ENCODE data around the gene TMEM238.
A peak's percentile ranks its signal among the peaks of the same experiment; 100 is the strongest.

Gene TMEM238

DNA sequence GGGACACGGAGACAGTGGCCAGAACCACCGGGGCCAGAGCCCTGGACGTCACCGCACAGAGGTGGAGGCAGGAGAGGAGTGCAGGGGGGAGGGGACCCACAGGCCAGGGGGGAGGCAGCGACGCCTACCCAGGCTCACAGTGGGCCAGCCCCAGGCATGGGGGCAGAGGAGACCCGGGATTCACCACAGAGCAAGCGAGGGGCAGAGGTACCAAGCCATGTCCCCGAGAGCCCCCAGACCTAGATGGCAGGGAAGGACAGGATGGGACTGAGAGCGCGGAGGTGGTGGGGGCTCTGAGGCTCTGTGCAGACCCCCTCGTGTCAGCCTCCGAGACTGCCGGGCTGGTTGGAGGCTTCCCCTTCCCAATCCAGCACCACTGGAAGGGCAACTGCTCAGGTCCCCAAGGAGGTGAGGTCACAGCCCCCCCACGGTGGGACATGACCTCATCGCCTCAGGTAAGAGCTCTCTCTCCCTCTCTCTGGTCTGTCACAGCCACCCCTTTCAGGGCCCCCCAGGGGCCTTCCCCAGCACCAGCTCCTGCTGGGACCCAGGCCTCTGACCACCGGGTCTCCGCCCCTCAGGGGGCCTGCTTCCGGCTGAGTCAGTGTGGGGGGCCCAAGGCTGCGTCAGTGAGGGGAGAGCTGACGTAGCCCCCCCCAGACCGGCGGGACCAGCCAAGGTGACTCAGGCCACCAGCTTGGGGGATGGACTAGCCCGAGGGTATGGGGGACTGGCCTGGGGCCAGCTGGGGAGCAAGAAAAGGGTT lies 11.6 kb downstream of the TMEM238 start:
- no peaks in the 10 kb centered on the region for H3K9me3 ChIP-seq (ENCODE audit: control insufficient read depth, low read depth, low read length)
- no peak overlapping the region for H3K4me3 ChIP-seq (ENCODE audit: low read length)
- H3K27ac ChIP-seq (ENCODE audit: low read length) = no peak overlapping the region
- H3K36me3 ChIP-seq (ENCODE audit: control insufficient read depth, low read depth, low read length) = no peaks in the 10 kb centered on the region
- no peak overlapping the region for H3K9ac ChIP-seq (ENCODE audit: low read length)
- H3K4me1 ChIP-seq (ENCODE audit: control insufficient read depth, low read depth, low read length) = peaks cover 19% of the 10 kb centered on the region
- H3K27me3 ChIP-seq (ENCODE audit: control insufficient read depth, insufficient read depth, low read length) = peaks cover 53% of the 10 kb centered on the region

DNA sequence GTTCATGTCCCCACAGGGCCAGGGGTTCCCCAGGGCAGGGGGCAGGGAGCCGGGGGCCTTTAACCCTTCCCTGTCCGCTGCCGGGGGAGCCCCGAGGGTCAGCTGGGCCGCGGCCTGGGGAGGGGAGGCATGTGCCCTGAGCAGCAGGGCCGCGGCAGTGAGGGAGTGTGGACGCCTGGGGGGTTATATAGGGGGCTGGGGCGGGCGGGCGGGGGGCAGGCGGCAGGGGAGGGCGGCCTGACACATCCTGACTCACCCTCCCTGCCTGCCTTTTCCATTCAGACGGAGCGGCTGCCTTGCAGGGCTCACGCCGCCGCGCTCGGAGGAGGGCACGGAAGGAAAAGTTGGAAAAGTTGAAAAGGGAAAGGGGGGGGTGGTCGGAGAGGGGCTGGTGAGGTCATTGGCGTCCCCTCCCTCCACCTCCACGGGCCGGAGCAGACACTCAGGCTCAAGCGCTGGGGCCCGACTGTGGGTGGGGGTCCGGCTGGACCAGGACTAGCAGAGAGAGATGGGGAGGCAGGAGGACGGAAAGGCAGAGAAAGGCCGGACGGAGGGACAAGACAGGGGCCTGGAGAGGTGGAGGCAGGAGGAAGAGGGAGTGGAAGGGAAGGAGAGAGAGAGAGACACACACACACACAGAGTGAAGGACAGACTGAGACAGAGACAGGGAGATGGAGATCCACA lies 13.6 kb downstream of the TMEM238 start, which contains the start of gene IL11:
Gene IL11, minus strand, starts transcription at position 159 of the 684 bp plus-strand sequence. Its CDS starts 153 bp downstream, at position 6.
- Histone ChIP-seq H3K27me3 (ENCODE audit: control insufficient read depth, insufficient read depth, low read length) (peaks cover 46% of the 10 kb centered on the region), H3K9me3 (ENCODE audit: control insufficient read depth, low read depth, low read length) (no peaks in the 10 kb centered on the region), H3K36me3 (ENCODE audit: control insufficient read depth, low read depth, low read length) (no peaks in the 10 kb centered on the region), H3K4me3 (ENCODE audit: low read length) (peak within 1 kb of the TSS; percentile 54), H3K4me1 (ENCODE audit: control insufficient read depth, low read depth, low read length) (peaks cover 8% of the 10 kb centered on the region), H3K9ac (ENCODE audit: low read length) (no peak within 1 kb of the TSS), H3K27ac (ENCODE audit: low read length) (no peak within 1 kb of the TSS)

DNA sequence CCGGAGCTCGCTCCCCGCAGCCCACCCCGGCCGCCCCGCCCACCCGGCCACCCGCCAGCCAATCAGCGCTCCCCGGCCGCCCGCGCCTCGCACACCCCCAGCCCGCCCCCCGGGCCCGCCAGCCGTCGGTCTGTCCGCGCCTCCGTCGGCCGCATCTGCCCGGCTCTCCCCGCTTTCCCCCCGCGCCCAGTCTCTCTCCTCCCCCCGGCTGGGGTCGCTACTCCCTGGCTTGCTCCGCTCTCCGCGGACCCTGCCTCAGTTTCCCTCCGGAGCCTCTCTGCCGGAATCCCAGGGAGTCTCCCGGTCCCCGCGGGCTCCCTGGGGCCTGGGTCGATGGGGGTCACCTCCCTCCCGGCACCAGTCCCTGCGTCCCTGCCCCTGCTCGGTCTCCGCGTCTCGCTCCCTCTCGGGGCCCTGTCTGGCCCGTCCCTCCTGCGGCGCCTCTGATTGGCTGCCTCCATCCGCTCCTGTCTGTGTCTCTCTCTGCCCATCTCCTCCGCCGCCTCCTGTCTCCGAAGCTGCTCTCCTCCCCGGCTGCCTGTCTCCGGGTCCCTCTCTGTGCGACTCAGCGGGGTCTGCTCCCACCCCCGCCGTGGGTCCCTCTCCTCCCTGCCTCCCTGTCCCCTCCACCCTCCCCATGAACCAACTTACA lies 14.3 kb downstream of the TMEM238 start:
- H3K36me3 ChIP-seq (ENCODE audit: control insufficient read depth, low read depth, low read length) = no peaks in the 10 kb centered on the region
- H3K4me3 ChIP-seq (ENCODE audit: low read length) = peak overlapping the region; percentile 54
- no peak overlapping the region for H3K27ac ChIP-seq (ENCODE audit: low read length)
- peaks cover 46% of the 10 kb centered on the region for H3K27me3 ChIP-seq (ENCODE audit: control insufficient read depth, insufficient read depth, low read length)
- H3K9ac ChIP-seq (ENCODE audit: low read length) = no peak overlapping the region
- H3K4me1 ChIP-seq (ENCODE audit: control insufficient read depth, low read depth, low read length) = peaks cover 8% of the 10 kb centered on the region
- H3K9me3 ChIP-seq (ENCODE audit: control insufficient read depth, low read depth, low read length) = no peaks in the 10 kb centered on the region

DNA sequence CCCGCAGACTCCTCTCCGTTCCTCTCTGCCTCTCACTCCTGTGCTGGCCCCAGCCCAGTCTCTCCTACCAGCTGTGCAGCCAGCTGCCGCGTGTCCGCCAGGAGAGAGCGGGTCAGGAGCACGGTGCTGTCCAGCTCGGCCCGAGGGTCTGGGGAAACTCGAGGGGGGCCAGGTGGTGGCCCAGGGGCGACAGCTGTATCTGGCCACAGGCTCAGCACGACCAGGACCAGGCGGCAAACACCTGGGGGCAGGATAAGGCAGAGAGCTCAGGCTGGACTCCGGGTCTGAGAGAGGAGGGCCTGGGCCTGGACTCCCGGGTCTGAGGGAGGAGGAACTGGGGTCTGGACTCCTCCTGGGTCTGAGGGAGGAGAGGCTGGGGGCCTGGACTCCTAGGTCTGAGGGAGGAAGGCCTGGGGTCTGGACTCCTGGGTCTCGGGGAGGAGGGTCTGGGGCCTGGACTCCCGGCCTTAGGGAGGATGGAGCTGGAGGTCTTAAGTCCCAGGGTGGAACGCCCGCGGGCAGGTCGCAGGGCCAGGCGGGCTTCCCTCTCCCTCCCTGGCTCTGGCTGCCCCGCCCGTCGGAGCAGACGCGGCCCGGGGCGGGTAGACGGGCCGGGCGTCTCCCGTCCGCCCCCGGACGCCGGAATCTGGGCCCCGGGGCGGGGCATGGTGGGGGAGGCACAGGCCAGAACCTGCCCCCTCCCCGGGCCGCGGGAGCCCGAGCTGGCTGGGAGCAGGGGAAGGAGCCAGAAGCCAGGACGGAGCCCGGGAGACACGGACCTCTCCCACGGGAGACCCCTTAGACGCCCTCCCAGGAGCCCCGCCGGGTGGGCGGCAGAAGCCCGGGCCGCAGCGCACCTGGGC lies 15.2 kb downstream of the TMEM238 start:
- peaks cover 47% of the 10 kb centered on the region for H3K27me3 ChIP-seq (ENCODE audit: control insufficient read depth, insufficient read depth, low read length)

DNA sequence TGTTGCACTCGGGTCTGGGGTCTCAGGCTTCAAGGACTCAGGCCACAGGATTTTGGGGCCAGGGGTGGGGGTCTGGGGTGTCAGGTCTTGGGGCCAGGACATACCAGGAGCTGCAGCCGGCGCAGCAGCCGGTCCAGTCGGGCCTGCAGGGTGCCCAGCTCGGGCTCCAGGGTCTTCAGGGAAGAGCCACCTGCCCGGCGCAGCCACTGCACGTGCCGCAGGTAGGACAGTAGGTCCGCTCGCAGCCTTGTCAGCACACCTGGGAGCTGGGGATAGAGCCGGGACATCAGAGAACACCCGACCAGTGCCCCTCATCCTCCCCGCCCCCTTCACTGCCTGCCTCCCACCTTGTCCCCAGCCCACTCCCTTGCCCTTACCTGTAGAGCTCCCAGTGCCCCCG lies 16.0 kb downstream of the TMEM238 start:
- Histone ChIP-seq H3K9me3 (ENCODE audit: control insufficient read depth, low read depth, low read length) (no peaks in the 10 kb centered on the region), H3K27ac (ENCODE audit: low read length) (no peak overlapping the region), H3K27me3 (ENCODE audit: control insufficient read depth, insufficient read depth, low read length) (peaks cover 49% of the 10 kb centered on the region), H3K4me3 (ENCODE audit: low read length) (no peak overlapping the region), H3K9ac (ENCODE audit: low read length) (no peak overlapping the region), H3K36me3 (ENCODE audit: control insufficient read depth, low read depth, low read length) (no peaks in the 10 kb centered on the region), H3K4me1 (ENCODE audit: control insufficient read depth, low read depth, low read length) (peaks cover under 1% of the 10 kb centered on the region)

More for the DNA sequence above, 15.2 kb downstream of the TMEM238 start:
- no peaks in the 10 kb centered on the region for H3K9me3 ChIP-seq (ENCODE audit: control insufficient read depth, low read depth, low read length)
- peak overlapping the region; percentile 40 for H3K4me3 ChIP-seq (ENCODE audit: low read length)
- H3K4me1 ChIP-seq (ENCODE audit: control insufficient read depth, low read depth, low read length) = peaks cover 4% of the 10 kb centered on the region
- no peak overlapping the region for H3K27ac ChIP-seq (ENCODE audit: low read length)
- no peak overlapping the region for H3K9ac ChIP-seq (ENCODE audit: low read length)
- no peaks in the 10 kb centered on the region for H3K36me3 ChIP-seq (ENCODE audit: control insufficient read depth, low read depth, low read length)

DNA sequence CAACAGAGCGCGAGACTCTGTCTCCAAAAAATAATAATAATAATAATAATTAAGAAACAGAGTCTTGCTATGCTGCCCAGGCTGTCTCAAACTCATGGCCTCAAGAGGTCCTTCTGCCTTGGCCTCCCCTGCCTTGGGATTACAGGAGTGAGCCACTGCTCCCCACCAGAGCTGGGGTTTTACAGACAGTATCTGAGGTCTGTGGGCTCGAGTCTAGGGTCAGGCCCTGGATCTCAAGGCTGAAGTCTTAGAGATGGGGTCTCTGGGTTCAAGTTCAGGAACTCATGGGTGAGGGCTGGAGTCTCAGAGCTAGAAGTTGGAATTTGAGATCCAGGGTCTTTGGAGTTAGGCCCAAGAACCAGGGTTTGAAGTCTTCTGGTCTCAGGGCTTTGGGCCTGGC lies 17.3 kb downstream of the TMEM238 start:
- no peak overlapping the region for H3K9ac ChIP-seq (ENCODE audit: low read length)
- no peaks in the 10 kb centered on the region for H3K36me3 ChIP-seq (ENCODE audit: control insufficient read depth, low read depth, low read length)
- no peak overlapping the region for H3K4me3 ChIP-seq (ENCODE audit: low read length)
- no peak overlapping the region for H3K27ac ChIP-seq (ENCODE audit: low read length)
- peaks cover 4% of the 10 kb centered on the region for H3K4me1 ChIP-seq (ENCODE audit: control insufficient read depth, low read depth, low read length)
- H3K27me3 ChIP-seq (ENCODE audit: control insufficient read depth, insufficient read depth, low read length) = peaks cover 38% of the 10 kb centered on the region
- no peaks in the 10 kb centered on the region for H3K9me3 ChIP-seq (ENCODE audit: control insufficient read depth, low read depth, low read length)

DNA sequence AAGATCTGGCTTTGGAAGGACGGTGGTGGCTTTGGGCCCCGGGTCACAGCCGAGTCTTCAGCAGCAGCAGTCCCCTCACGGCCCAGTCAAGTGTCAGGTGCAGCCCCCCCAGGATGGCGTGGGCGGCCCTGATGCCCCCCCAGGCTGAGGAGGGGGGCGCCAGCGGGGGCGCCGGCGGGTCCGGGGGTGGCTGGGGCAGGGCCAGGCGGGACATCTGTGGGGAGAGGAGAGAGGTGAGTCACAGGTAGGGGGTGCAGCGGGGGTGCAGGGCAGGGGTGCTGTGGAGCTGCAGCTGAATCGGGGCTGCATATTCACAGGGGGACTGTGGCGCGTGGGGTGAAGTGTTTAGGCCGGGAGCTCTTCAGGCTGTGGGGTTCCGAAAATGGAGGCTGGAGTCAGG lies 18.1 kb downstream of the TMEM238 start:
- Histone ChIP-seq H3K36me3 (ENCODE audit: control insufficient read depth, low read depth, low read length) (no peaks in the 10 kb centered on the region), H3K9ac (ENCODE audit: low read length) (no peak overlapping the region), H3K27ac (ENCODE audit: low read length) (no peak overlapping the region), H3K4me3 (ENCODE audit: low read length) (no peak overlapping the region), H3K9me3 (ENCODE audit: control insufficient read depth, low read depth, low read length) (no peaks in the 10 kb centered on the region), H3K27me3 (ENCODE audit: control insufficient read depth, insufficient read depth, low read length) (peaks cover 30% of the 10 kb centered on the region), H3K4me1 (ENCODE audit: control insufficient read depth, low read depth, low read length) (peaks cover 4% of the 10 kb centered on the region)

DNA sequence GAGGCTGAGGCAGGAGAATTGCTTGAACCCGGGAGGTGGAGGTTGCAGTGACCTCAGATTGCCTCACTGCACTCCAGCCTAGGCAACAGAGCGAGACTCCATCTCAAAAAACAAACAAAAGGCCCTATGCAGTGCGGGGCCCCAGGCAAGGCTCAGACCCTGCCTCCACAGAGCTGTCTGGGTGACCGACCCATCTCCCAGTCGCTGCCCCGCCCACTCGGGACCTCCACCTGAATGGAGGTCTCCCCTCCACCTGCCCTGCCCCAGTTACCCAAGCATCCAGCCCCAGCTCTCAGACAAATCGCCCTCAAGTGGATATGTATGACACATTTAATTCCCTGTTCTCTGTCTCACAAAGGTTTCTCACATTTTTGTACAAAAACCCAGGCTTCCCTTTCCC lies 18.8 kb downstream of the TMEM238 start:
- Histone ChIP-seq H3K4me1 (ENCODE audit: control insufficient read depth, low read depth, low read length) (peaks cover 4% of the 10 kb centered on the region), H3K9me3 (ENCODE audit: control insufficient read depth, low read depth, low read length) (no peaks in the 10 kb centered on the region), H3K36me3 (ENCODE audit: control insufficient read depth, low read depth, low read length) (no peaks in the 10 kb centered on the region), H3K4me3 (ENCODE audit: low read length) (no peak overlapping the region), H3K27me3 (ENCODE audit: control insufficient read depth, insufficient read depth, low read length) (peaks cover 24% of the 10 kb centered on the region), H3K27ac (ENCODE audit: low read length) (no peak overlapping the region), H3K9ac (ENCODE audit: low read length) (no peak overlapping the region)

DNA sequence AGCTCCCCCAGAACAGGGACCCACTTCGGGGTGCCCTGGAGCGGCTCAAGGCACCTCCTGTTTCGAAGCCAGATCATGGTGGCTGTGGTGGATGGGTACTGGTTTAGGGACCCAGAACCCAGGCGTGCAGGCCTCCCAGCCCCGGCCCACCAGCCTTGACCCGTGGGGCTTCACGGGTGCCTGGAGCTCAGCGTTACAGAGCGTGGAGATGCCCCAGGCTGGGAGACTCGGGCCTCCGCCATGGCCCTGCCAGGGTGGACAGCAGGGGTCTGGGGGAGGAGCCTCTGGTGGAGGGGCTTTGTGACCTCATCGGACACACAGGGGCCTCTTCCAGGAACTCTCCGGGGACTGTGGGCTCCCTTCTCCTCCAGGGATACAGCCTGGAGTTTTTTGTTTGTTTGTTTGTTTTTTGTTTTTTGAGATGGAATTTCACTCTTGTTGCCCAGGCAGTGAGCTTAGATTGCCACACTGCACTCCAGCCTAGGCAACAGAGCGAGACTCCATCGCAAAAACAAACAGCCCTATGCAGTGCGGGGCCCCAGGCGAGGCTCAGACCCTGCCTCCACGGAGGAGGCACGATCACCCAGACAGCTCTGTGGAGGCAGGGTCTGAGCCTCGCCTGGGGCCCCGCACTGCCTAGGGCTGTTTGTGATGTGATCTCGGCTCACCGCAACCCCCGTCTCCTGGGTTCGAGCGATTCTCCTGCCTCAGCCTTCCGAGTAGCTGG lies 20.9 kb downstream of the TMEM238 start, which contains the start of gene GARIN5B:
Gene GARIN5B, minus strand, starts transcription at position 271 of the 727 bp plus-strand sequence. Its CDS starts 194 bp downstream, at position 77.
- H3K4me3 ChIP-seq (ENCODE audit: low read length) = no peak within 1 kb of the TSS
- H3K9ac ChIP-seq (ENCODE audit: low read length) = no peak within 1 kb of the TSS
- H3K27me3 ChIP-seq (ENCODE audit: control insufficient read depth, insufficient read depth, low read length) = peaks cover 10% of the 10 kb centered on the region
- H3K27ac ChIP-seq (ENCODE audit: low read length) = no peak within 1 kb of the TSS
- H3K36me3 ChIP-seq (ENCODE audit: control insufficient read depth, low read depth, low read length) = no peaks in the 10 kb centered on the region
- no peaks in the 10 kb centered on the region for H3K9me3 ChIP-seq (ENCODE audit: control insufficient read depth, low read depth, low read length)
- peaks cover 4% of the 10 kb centered on the region for H3K4me1 ChIP-seq (ENCODE audit: control insufficient read depth, low read depth, low read length)

DNA sequence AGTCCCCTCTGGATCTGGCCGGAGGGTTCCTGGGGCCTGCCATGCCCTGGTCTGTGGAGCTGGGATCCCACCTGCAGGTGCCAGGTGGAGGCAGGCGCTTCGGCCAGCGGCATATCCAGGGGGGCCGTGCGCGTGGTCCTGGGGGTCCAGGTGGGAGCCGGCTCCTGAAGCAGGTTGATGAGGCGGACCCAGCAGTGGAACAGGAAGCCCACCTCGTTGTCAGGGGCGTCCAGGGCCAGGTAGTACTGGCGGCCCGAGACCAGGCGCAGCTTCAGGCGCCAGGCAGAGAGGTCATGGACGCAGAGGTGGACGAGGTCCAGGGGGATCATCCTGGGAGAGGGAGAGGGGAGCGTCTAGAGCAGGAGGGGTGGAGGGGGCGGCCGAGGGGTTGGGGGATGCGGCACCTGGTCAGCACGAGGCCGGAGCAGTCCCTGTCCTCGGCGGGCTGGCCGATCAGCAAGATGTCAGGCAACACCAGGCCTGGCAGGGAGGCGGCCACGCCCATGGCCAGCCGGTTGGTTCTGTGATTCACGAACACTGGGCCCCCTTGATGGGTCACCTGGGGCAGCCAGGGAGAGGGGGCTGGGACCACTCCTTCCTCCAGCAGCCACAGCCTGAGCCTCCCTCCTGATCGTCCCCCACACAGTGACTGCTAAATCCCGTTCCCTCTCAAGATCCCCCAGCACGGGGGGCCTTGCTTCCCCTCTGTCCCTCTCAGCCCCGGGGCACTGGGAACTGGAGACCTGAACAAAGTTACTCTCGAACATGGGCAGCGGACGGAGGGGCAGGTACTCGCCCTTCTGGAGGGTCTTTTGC lies 21.7 kb downstream of the TMEM238 start:
- no peaks in the 10 kb centered on the region for H3K9me3 ChIP-seq (ENCODE audit: control insufficient read depth, low read depth, low read length)
- H3K27ac ChIP-seq (ENCODE audit: low read length) = no peak overlapping the region
- H3K27me3 ChIP-seq (ENCODE audit: control insufficient read depth, insufficient read depth, low read length) = peaks cover 5% of the 10 kb centered on the region
- no peak overlapping the region for H3K4me3 ChIP-seq (ENCODE audit: low read length)
- H3K4me1 ChIP-seq (ENCODE audit: control insufficient read depth, low read depth, low read length) = peaks cover 4% of the 10 kb centered on the region
- no peak overlapping the region for H3K9ac ChIP-seq (ENCODE audit: low read length)
- H3K36me3 ChIP-seq (ENCODE audit: control insufficient read depth, low read depth, low read length) = no peaks in the 10 kb centered on the region
